PC-9 (cell line): ENCODE measurements around the gene PRKAR2B. TPM values are rescaled to one million over a fixed set of nuclear protein-coding genes. Genes with fewer than 3 reads are reported as not detected.

Experiments
- BruUV-seq: library from RNA; stranded (reverse); fragments of 400-500 nt; replicated peaks from 2 replicates; lab custom pipeline; 2021; lab: Mats Ljungman, UMichigan
- CTCF ChIA-PET: fragments of 300-600 bp; sonication (Branson Sonifier 250); formaldehyde crosslinking; loops from one replicate; lab custom pipeline; 2022; ENCODE audit warnings: antibody characterized with exemption; lab: Charles Lee
- POLR2A ChIA-PET: fragments of 300-600 bp; sonication (Branson Sonifier 250); formaldehyde crosslinking; loops from one replicate; lab custom pipeline; 2022; ENCODE audit warnings: antibody characterized with exemption; ENCODE audit not compliant: unreplicated experiment; lab: Charles Lee
- DNase-seq, 2 experiments: peaks; one replicate each; pipeline versions ENCODE4 v3.0.0 to v3.0.0-alpha.2; 2015 to 2022; ENCODE audit warnings: mixed read lengths in 1 of 2
- H2AFZ ChIP-seq: fragments of 200-600 bp; sonication (generic); 2 replicates; pipeline ENCODE4 v1.8.1; 2017; ENCODE audit warnings: antibody characterized with exemption
- H3F3A ChIP-seq: fragments of 200-600 bp; sonication (generic); 2 replicates; pipeline ENCODE4 v1.8.1; 2017; ENCODE audit warnings: antibody characterized with exemption, mild to moderate bottlenecking, low read depth; ENCODE audit not compliant: insufficient read depth
- H3K27ac ChIP-seq: fragments of 200-600 bp; sonication (generic); 2 replicates; pipeline ENCODE4 v1.6.1; 2016; ENCODE audit warnings: mixed run types
- H3K27me3 ChIP-seq: fragments of 200-600 bp; sonication (generic); 2 replicates; pipeline ENCODE4 v1.6.1; 2016; ENCODE audit warnings: low read depth, mixed run types; ENCODE audit not compliant: insufficient read depth
- H3K36me3 ChIP-seq: fragments of 200-600 bp; sonication (generic); 2 replicates; pipeline ENCODE4 v1.6.1; 2016; ENCODE audit warnings: low read depth, mixed run types
- H3K4me1 ChIP-seq: fragments of 200-600 bp; sonication (generic); replicated peaks from 2 replicates; pipeline ENCODE4 v1.6.1; 2016; ENCODE audit warnings: mixed run types; ENCODE audit not compliant: insufficient read depth
- H3K4me2 ChIP-seq: fragments of 200-600 bp; sonication (generic); 2 replicates; pipeline ENCODE4 v1.6.1; 2017; ENCODE audit warnings: mixed run types
- H3K4me3 ChIP-seq: fragments of 200-600 bp; sonication (generic); 2 replicates; pipeline ENCODE4 v1.6.1; 2016; ENCODE audit warnings: mixed run types
- H3K79me2 ChIP-seq: fragments of 200-600 bp; sonication (generic); 2 replicates; pipeline ENCODE4 v1.6.1; 2017; ENCODE audit warnings: low read depth, mixed run types
- H3K9me2 ChIP-seq: fragments of 200-600 bp; sonication (generic); 2 replicates; pipeline ENCODE4 v1.8.1; 2017; ENCODE audit warnings: mild to moderate bottlenecking; ENCODE audit not compliant: insufficient read depth
- H3K9me3 ChIP-seq: fragments of 200-600 bp; sonication (generic); 2 replicates; pipeline ENCODE4 v1.8.1; 2016; ENCODE audit warnings: low read depth; ENCODE audit not compliant: insufficient read depth
- H4K20me1 ChIP-seq: fragments of 200-600 bp; sonication (generic); 2 replicates; pipeline ENCODE4 v1.8.1; 2017; ENCODE audit not compliant: insufficient read depth
- EZH2 ChIP-seq: fragments of 200-600 bp; sonication (generic); IDR thresholded peaks from 2 replicates; pipeline ENCODE4 v1.8.0; 2017; ENCODE audit warnings: antibody characterized with exemption, low read depth
- intact Hi-C: fragments of 100-400 bp; cut with micrococcal nuclease; formaldehyde crosslinking; loops from one replicate; pipeline ENCODE4 v1.10.0; 2022; ENCODE audit not compliant: unreplicated experiment
- total RNA-seq: library from RNA; stranded (reverse); gene quantifications from 2 replicates; pipeline ENCODE4 v1.2.3, GENCODE V29; 2021
- TF ChIP-seq, protein P1 (sequence below): fragments of 200-600 bp; sonication (generic); conservative IDR thresholded peaks from 2 replicates; pipeline ENCODE4 v1.6.1; 2017; ENCODE audit warnings: mixed run types, antibody characterized with exemption, mild to moderate bottlenecking, moderate library complexity

Gene PRKAR2B
- total RNA-seq, 1 experiment from 2014 or later = 2.9 TPM

DNA sequence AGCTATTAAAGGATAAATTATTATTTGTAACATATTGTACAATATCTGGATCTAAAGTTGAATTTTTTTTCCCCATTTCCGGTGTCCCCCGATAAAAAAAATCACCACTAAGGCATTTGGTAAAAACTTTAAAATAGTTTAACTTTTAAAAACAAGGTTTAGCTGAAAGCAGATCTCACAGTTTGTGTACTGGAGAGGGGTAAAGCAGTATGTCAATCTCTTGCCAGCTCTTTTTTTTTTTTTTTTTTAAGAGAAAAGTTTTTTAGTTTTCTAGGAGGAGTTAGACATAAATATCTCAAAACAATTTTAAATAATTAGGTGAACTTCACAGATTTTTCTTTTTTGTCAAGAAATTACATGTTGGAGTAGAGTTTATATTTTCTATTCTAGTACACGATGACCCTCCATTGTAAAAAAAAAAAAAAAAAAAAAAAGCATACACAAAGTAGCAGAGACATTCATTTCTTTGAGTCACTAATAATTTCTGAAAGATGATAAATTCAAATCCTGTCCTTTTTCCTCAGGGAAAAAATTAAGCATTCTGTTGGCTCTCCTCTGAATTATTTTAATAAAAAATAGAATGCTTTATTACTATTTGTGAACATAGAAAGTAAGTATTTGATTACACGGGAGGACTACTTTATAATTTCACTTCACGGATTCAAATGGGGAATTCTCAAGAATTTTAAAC lies 122.4 kb downstream of the PRKAR2B start:
- H3K79me2 ChIP-seq = peaks cover 19% of the 10 kb centered on the region

DNA sequence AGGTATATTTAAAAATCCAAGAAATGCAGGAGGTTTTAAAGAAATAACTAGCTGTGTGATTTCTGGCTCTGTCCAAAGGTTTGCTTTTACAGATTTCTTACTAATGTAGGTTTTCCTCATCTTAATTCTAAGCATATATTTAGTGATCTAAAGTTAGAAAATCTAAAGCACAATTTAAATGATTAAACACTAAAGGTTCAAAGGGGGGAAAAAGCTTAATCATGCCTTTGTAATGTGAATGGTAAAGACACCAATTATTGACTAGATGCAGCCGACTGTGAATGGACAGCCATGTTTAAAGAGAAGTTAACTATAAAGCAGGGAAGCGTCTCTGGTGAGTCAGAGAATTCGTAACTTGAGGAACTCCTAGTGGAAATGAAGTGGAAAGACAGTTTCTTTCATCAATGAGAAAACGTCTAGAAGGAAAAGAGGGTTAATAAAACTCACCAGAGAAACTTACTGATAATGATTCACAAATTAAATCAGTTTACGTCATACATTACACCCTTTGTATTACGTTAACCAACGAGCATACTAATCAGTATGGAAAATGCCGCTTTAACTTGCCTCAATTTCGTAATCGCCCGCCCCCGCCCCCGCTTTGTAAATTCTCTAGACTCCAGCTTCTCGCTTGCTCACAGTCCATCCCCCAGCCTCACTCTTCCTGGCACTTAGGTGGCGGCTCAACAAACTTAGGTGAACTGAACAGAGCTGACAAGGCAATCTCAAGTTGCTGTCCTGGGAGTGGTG lies 123.2 kb downstream of the PRKAR2B start:
- Histone ChIP-seq H3K4me3 (peak overlapping the region; percentile 77), H3K9me2 (0 out of 2 replicates have a peak, but pooled peaks cover 4% of the 10 kb centered on the region), H3K27me3 (no peaks in the 10 kb centered on the region), H4K20me1 (peaks cover 25% of the 10 kb centered on the region), H3K36me3 (peaks cover 4% of the 10 kb centered on the region; the same call in 1 of the 2 replicates), H3F3A (peaks cover 21% of the 10 kb centered on the region; the same call in 1 of the 2 replicates), H2AFZ (peak overlapping the region; percentile 91), H3K79me2 (peaks cover 27% of the 10 kb centered on the region), H3K4me2 (peak overlapping the region; percentile 92), H3K4me1 (peaks cover 26% of the 10 kb centered on the region), H3K27ac (peak overlapping the region; percentile 86), H3K9me3 (no peaks in the 10 kb centered on the region)
- peak in 1 of 2 experiments; percentile 79 for DNase-seq
- CTCF ChIA-PET = interaction anchor here (0.6 to 1.5 kb wide), 9 partner anchors 14 to 709 kb away, joined by 3 to 16 read pairs (median 5); no protein-coding TSS in a partner anchor
- POLR2A ChIA-PET = interaction anchor here (0.5 to 1.3 kb wide), 8 partner anchors 13 to 1091 kb away, joined by 3 to 11 read pairs (median 6); no protein-coding TSS in a partner anchor
- TF ChIP-seq, protein P1, sequence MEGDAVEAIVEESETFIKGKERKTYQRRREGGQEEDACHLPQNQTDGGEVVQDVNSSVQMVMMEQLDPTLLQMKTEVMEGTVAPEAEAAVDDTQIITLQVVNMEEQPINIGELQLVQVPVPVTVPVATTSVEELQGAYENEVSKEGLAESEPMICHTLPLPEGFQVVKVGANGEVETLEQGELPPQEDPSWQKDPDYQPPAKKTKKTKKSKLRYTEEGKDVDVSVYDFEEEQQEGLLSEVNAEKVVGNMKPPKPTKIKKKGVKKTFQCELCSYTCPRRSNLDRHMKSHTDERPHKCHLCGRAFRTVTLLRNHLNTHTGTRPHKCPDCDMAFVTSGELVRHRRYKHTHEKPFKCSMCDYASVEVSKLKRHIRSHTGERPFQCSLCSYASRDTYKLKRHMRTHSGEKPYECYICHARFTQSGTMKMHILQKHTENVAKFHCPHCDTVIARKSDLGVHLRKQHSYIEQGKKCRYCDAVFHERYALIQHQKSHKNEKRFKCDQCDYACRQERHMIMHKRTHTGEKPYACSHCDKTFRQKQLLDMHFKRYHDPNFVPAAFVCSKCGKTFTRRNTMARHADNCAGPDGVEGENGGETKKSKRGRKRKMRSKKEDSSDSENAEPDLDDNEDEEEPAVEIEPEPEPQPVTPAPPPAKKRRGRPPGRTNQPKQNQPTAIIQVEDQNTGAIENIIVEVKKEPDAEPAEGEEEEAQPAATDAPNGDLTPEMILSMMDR = peak; percentile 53
- no peak for TF ChIP-seq EZH2
- intact Hi-C loops = loop anchor here (1.0 to 5.0 kb wide), 7 partner anchors 220 to 1103 kb away; partner anchors contain the start of genes CBLL1 and CCDC71L
- TSS peak; percentile 78 for BruUV-seq

More for the DNA sequence above, 122.4 kb downstream of the PRKAR2B start:
- H3K4me1 ChIP-seq = peaks cover 26% of the 10 kb centered on the region
- 0 out of 2 replicates have a peak, but pooled peaks cover 4% of the 10 kb centered on the region for H3K9me2 ChIP-seq
- intact Hi-C loops = loop anchor here (5.0 kb wide), 4 partner anchors 220 to 990 kb away; partner anchors contain the start of gene CCDC71L
- H3K36me3 ChIP-seq = peaks cover 4% of the 10 kb centered on the region; the same call in 1 of the 2 replicates
- POLR2A ChIA-PET = interaction anchor here (0.6 to 0.7 kb wide), 7 partner anchors 8 to 556 kb away, joined by 4 to 35 read pairs (median 7); no protein-coding TSS in a partner anchor
- no TSS peak for BruUV-seq
- peaks cover 17% of the 10 kb centered on the region for H4K20me1 ChIP-seq
- H3K27ac ChIP-seq = peak overlapping the region; percentile 86
- peaks cover 21% of the 10 kb centered on the region; the same call in 1 of the 2 replicates for H3F3A ChIP-seq
- no peak for DNase-seq
- H3K4me2 ChIP-seq = peak overlapping the region; percentile 92
- H3K4me3 ChIP-seq = peak overlapping the region; percentile 77
- CTCF ChIA-PET = interaction anchor here (0.6 to 1.0 kb wide), 4 partner anchors 14 to 34 kb away, joined by 3 to 5 read pairs (median 4); no protein-coding TSS in a partner anchor
- TF ChIP-seq, protein P1 = no peak
- no peak for TF ChIP-seq EZH2
- H2AFZ ChIP-seq = peak overlapping the region; percentile 91
- H3K9me3 ChIP-seq = no peaks in the 10 kb centered on the region
- no peaks in the 10 kb centered on the region for H3K27me3 ChIP-seq
